ENCODE measurements around the gene CDKN2D.

Gene CDKN2D

DNA sequence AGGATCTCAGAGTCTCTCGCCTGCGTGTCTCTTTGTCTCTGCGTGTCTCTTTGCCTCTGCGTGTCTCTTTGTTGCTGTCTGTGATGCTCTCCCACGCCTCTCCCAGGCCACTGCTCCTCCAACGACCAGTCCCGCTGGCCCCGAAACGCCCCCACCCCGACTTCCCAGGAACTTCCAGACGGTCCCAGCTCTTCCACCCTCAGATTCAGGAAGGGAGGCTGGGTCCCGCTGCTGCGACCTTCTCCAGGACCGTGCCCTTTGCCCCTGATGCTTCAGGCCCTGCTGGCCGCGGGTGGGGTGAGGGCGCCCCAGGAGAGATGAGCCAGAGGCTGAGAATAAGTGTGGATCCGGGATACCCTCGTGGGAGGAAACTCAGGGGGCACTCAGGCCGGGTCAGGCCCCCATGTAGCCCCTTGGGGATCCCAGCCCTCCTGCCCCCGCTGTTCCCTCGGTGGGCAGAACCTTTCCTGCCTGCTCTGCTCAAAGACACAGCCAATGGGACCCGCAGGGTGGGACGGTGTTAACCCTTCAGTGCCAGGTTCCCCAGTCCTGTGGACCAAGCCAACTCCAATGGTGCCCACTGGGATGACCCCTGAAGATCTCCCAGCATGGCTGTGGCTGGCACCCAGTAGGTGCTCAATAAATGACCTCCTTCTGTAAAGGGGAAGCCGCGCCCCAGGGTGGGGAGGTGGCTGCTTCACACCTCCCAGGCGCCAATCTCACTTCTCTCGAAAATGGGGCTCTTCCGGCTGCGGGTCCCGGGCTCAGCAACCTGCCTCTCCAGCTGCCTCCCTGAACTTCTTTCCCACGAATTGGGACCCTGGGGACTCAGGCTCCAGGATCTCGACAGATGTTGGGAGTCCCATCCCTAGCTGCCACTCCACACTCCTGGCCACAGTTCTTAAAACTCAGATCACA lies 50.1 kb downstream of the CDKN2D start:
- no peak for DNase-seq

DNA sequence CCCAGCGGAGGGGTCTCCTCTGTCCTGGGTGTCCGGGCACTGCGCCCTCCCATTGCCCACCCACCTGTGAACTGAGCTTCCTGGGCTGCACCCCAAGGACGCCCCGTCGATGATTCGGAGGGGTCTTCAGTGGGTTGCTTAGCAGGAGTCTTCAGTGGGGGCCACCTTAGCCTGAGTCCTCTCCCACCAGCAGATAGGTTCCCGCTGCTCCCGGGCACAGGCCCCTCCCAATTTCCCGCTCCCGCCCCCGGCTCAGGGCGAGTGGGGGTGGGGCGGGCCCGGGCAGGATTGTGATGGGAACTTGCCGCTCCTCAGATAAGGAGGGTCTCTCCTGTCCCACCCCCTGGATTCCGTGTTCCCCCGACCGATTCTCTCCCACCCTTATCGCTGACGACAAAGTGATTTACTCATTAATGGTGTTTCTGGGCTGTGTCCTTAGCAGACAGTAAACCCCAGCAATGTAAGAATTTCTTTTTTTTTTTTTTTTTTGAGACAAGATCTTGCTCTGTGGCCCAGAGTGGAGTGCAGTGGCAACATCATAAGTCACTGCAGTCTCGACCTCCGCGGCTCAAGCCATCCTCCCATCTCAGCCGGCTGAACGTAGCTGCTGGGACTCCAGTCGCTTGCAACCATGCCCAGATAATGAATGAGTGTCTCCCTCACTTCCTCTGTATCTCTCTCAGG lies 50.9 kb downstream of the CDKN2D start:
- DNase-seq = no peak

DNA sequence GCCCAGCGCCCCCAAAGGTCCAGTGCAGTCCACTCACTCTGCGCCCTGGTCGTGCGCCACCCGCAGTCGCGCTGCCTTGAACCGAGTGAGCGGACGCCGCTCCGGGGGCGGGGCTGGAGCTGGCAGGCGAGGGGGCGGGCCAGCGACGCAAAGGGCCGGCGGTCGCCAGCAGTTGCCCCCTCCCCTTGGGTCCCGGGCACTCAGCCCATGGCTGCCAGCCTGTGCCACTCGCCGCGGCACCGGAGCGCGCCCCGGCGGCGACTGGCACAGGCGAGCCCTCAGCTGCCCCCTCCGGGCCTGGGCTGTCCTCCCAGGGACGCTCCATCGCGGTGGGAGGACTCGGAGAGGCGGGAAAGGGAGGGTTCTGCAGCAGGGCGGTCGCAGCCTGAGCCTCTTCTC lies 51.4 kb downstream of the CDKN2D start, which contains the start of gene S1PR5:
Gene S1PR5, minus strand, starts transcription at position 87 of the 399 bp plus-strand sequence. CDS start 2,436 bp downstream, outside the sequence.
- no peak for DNase-seq

DNA sequence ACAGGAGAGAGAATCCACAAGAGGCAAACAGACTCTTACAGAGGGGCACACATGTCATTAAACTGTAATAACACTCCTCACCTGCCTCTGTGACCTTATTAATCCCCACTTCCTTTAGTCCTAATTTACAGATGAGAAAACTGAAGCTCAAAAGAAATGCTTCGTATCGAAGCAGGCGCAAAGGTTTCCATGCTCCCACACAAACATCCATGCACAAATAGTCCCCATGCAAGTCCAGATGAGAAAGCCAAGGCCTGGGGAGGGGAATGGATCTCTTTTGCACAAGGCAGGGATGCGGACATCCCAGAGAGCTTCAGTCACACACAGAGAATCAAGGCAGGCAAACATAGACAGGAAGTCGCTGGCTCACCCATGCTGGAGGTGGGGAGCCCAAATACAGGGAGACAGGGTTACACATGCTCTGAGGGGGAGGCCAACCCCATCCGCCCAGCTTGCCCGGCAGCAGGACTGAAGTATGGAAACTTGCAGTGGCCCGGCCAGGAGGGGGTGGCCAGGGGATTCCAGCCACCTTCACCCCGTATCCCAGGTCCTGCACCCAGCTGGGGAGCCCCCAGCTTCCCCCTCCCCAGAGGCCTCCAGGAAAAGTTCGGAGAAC lies 52.0 kb downstream of the CDKN2D start:
- DNase-seq = no peak
